PFSK-1 (cell line): Measurements from ENCODE around the gene ARF1.

Experiments
- FOXP2 ChIP-seq: optimal IDR thresholded peaks from 2 replicates; pipeline ENCODE3; 2011; ENCODE audit warnings: borderline replicate concordance, control low read depth, inconsistent platforms; ENCODE audit not compliant: insufficient read depth; ENCODE audit errors: extremely low read length, extremely low read depth
- POLR2AphosphoS5 ChIP-seq: IDR thresholded peaks from 2 replicates; pipeline ENCODE4 v1.6.1; 2012; ENCODE audit warnings: low read depth, mild to moderate bottlenecking, control low read depth, low read length, moderate library complexity
- SIN3A ChIP-seq: IDR thresholded peaks from 2 replicates; pipeline ENCODE4 v1.6.1; 2012; ENCODE audit warnings: mild to moderate bottlenecking, low read length, moderate library complexity, borderline replicate concordance; ENCODE audit not compliant: insufficient read depth
- TAF1 ChIP-seq: IDR thresholded peaks from 2 replicates; pipeline ENCODE4 v1.6.1; 2012; ENCODE audit warnings: low read length, control low read depth, borderline replicate concordance; ENCODE audit not compliant: insufficient read depth
- TF ChIP-seq, protein P1 (sequence below), 2 experiments: IDR thresholded peaks; 2 replicates each; pipeline versions ENCODE4 v1.6.1 to v1.8.0; 2011 to 2012; ENCODE audit warnings: low read depth in 2 of 2, low read length in 2 of 2, control low read depth in 1 of 2, inconsistent platforms in 1 of 2, mild to moderate bottlenecking in 1 of 2, moderate library complexity in 1 of 2; ENCODE audit not compliant: insufficient read depth in 1 of 2

ARF1 gene

DNA sequence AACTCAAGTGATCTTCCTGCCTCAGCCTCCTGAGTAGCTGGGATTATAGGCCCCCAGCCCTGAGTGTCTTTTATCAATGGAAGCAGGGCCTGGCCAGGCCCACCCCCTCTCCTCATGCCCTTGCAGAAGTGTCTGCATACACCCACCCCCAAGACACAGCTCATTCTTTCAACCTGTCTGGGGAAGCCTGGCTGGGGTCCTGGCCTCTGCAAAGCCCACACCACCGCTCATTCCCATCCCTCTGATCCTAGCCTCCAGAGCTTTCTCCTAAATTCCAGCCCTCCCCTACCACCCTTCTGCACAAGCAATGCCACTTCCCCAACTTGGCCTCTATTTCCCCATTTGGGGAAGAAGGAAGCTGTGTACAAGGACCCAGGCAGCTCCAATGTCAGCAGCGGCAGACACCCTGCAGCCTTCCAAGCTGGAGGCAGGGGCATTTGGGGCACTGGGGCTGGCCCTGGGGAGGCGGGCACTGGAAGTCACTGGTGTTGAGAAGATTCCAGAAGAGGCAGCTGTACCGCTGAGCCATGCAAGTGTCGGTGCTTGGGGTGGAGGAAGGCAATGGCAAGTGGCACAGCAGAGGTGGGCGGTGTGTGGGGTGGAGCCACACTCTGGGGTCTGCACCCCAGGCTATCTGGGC, 33.7 kb upstream of the ARF1 start:
- TF ChIP-seq, protein P1, sequence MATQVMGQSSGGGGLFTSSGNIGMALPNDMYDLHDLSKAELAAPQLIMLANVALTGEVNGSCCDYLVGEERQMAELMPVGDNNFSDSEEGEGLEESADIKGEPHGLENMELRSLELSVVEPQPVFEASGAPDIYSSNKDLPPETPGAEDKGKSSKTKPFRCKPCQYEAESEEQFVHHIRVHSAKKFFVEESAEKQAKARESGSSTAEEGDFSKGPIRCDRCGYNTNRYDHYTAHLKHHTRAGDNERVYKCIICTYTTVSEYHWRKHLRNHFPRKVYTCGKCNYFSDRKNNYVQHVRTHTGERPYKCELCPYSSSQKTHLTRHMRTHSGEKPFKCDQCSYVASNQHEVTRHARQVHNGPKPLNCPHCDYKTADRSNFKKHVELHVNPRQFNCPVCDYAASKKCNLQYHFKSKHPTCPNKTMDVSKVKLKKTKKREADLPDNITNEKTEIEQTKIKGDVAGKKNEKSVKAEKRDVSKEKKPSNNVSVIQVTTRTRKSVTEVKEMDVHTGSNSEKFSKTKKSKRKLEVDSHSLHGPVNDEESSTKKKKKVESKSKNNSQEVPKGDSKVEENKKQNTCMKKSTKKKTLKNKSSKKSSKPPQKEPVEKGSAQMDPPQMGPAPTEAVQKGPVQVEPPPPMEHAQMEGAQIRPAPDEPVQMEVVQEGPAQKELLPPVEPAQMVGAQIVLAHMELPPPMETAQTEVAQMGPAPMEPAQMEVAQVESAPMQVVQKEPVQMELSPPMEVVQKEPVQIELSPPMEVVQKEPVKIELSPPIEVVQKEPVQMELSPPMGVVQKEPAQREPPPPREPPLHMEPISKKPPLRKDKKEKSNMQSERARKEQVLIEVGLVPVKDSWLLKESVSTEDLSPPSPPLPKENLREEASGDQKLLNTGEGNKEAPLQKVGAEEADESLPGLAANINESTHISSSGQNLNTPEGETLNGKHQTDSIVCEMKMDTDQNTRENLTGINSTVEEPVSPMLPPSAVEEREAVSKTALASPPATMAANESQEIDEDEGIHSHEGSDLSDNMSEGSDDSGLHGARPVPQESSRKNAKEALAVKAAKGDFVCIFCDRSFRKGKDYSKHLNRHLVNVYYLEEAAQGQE (IDR thresholded peaks at IDR 0.05; ENCODE audit: insufficient read depth in 1 of 2, low read depth in 2 of 2, low read length in 2 of 2): no peak
- TF ChIP-seq POLR2AphosphoS5 (no peak), SIN3A (no peak), FOXP2 (no peak), TAF1 (no peak)

DNA sequence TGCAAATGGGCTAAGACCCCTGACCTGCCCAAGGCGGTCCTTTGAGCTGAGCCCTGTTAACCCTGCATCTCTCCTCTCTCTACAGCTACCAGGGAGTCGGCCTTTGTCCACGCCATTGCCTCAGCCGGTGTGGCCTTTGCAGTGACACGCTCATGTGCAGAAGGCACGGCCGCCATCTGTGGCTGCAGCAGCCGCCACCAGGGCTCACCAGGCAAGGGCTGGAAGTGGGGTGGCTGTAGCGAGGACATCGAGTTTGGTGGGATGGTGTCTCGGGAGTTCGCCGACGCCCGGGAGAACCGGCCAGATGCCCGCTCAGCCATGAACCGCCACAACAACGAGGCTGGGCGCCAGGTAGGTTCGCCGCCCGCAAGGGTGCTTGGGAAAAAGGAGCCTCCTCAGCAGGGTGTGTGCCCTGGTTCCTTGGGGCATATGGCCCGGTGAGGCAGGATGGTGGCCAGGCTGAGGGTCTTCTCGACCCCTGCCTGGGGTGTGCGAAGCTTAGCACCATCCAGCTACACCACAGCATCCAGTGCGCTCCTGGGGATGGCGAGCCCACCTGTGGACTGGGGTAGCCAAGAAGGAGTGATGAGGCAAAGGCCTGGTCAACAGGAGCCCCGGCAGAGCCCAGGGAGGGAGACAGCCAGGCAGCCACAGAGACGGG, 31.8 kb upstream of the ARF1 start:
- TF ChIP-seq TAF1 (no peak), POLR2AphosphoS5 (no peak)

DNA sequence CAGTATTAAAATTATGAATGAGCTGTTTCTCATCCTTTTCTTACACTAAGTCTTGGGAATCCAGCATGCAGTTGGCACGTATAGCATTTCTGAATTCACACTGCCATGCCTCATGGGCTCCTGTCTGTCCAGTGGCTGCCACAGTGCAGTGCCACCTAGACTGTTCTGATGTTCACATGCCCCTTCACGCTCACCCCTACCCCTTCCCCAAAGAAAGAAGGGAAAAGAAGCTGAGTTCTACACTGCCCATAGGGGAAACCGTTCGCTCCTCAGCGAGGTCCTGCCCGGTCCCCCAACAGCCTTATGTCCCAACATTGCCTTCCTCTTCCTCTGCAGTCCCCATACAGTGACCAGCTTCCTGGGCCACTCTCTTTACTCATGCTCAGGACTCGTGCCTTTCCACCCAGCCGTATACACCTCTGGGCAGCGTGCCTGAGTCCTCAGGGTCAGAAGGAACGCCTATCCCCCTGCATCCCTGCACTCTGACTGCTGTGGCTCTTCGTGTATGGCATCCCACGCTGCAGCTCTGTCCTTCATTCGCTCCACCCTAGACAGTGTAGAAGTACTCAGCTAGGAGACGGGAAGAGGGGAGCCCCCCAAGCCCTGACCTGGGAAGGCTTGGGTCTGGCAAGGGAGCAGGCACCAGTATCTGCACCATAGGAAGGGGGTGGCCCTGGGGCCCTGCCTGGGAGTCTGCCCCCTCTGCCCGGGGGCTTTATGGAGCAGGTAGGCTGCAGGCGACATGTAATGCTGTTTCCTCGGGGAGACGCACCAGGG, 24.1 kb upstream of the ARF1 start:
- TF ChIP-seq TAF1 (no peak), FOXP2 (no peak), POLR2AphosphoS5 (no peak), SIN3A (no peak)

DNA sequence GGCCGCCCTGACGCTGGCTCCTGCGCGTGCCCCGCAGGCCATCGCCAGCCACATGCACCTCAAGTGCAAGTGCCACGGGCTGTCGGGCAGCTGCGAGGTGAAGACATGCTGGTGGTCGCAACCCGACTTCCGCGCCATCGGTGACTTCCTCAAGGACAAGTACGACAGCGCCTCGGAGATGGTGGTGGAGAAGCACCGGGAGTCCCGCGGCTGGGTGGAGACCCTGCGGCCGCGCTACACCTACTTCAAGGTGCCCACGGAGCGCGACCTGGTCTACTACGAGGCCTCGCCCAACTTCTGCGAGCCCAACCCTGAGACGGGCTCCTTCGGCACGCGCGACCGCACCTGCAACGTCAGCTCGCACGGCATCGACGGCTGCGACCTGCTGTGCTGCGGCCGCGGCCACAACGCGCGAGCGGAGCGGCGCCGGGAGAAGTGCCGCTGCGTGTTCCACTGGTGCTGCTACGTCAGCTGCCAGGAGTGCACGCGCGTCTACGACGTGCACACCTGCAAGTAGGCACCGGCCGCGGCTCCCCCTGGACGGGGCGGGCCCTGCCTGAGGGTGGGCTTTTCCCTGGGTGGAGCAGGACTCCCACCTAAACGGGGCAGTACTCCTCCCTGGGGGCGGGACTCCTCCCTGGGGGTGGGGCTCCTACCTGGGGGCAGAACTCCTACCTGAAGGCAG, 23.4 kb upstream of the ARF1 start:
- TF ChIP-seq TAF1 (no peak), SIN3A (no peak), POLR2AphosphoS5 (no peak), FOXP2 (no peak)
- TF ChIP-seq, protein P1 (IDR thresholded peaks at IDR 0.05; ENCODE audit: insufficient read depth in 1 of 2, low read depth in 2 of 2, low read length in 2 of 2): no peak

DNA sequence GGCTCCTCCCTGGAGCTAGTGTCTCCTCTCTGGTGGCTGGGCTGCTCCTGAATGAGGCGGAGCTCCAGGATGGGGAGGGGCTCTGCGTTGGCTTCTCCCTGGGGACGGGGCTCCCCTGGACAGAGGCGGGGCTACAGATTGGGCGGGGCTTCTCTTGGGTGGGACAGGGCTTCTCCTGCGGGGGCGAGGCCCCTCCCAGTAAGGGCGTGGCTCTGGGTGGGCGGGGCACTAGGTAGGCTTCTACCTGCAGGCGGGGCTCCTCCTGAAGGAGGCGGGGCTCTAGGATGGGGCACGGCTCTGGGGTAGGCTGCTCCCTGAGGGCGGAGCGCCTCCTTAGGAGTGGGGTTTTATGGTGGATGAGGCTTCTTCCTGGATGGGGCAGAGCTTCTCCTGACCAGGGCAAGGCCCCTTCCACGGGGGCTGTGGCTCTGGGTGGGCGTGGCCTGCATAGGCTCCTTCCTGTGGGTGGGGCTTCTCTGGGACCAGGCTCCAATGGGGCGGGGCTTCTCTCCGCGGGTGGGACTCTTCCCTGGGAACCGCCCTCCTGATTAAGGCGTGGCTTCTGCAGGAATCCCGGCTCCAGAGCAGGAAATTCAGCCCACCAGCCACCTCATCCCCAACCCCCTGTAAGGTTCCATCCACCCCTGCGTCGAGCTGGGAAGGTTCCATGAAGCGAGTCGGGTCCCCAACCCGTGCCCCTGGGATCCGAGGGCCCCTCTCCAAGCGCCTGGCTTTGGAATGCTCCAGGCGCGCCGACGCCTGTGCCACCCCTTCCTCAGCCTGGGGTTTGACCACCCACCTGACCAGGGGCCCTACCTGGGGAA, 22.7 kb upstream of the ARF1 start:
- TF ChIP-seq FOXP2 (no peak), POLR2AphosphoS5 (no peak), SIN3A (no peak), TAF1 (no peak)
- TF ChIP-seq, protein P1 (IDR thresholded peaks at IDR 0.05; ENCODE audit: insufficient read depth in 1 of 2, low read depth in 2 of 2, low read length in 2 of 2): no peak
